Left ventricle myocardium inferior (tissue), 1 donor: Measurements from ENCODE around the gene TWF2. TPM values are rescaled to one million over a fixed set of nuclear protein-coding genes. Genes with fewer than 3 reads are reported as not detected.
"Not testable (repeated sequence)": the region's sequence is repeated elsewhere in the genome, so short reads cannot be mapped to it uniquely, and the experiment has no call there.

Experiments
- DNase-seq: peaks from one replicate; pipeline ENCODE4 v3.0.0-alpha.2; 2020
- H3K27ac ChIP-seq: fragments of 200-600 bp; replicated peaks from 2 replicates; pipeline ENCODE4 v1.8.0; 2021
- H3K27me3 ChIP-seq: fragments of 200-600 bp; 2 replicates; pipeline ENCODE4 v1.8.0; 2021; ENCODE audit warnings: low read depth
- H3K36me3 ChIP-seq: fragments of 200-600 bp; 2 replicates; pipeline ENCODE4 v1.8.0; 2021
- H3K4me1 ChIP-seq: fragments of 200-600 bp; 2 replicates; pipeline ENCODE4 v1.8.0; 2021
- H3K4me3 ChIP-seq: fragments of 200-600 bp; 2 replicates; pipeline ENCODE4 v1.8.0; 2021; ENCODE audit warnings: mild to moderate bottlenecking, moderate library complexity
- H3K9me3 ChIP-seq: fragments of 200-600 bp; replicated peaks from 2 replicates; pipeline ENCODE4 v1.8.0; 2021
- CTCF ChIP-seq: fragments of 200-600 bp; IDR thresholded peaks from 2 replicates; pipeline ENCODE4 v1.8.0; 2021; ENCODE audit warnings: antibody characterized with exemption, mild to moderate bottlenecking, borderline replicate concordance
- intact Hi-C: fragments of 100-400 bp; cut with micrococcal nuclease; formaldehyde crosslinking; loops from one replicate; pipeline ENCODE4 v1.11.0; 2022
- total RNA-seq: library from RNA; stranded (reverse); fragmentation: NEBNext Ultra II Directional; extraction: Animal tissue kit (Norgen Biotek cat#: 25700); gene quantifications from one replicate; pipeline ENCODE4 v1.2.1, GENCODE V29; 2021
- donor health status: DM: no; HTN: yes; CAD: no; lungs with severe emphysema.

TWF2 gene
- total RNA-seq, 1 donor from 2014 or later: 115 TPM

GRCh38 chr3:52277071-52277964, 38.4 kb upstream of the TWF2 start:
- no peaks in the 10 kb centered on the region for H3K9me3 ChIP-seq
- peaks cover 21% of the 10 kb centered on the region for H3K36me3 ChIP-seq
- H3K27me3 ChIP-seq: no peaks in the 10 kb centered on the region
- TF ChIP-seq CTCF: no peak
- intact Hi-C loops: no loop called here
- peak overlapping the region; percentile 95 for H3K4me3 ChIP-seq
- peaks cover 86% of the 10 kb centered on the region for H3K4me1 ChIP-seq
- peak; percentile 86 for DNase-seq
- H3K27ac ChIP-seq: peak overlapping the region; percentile 98

GRCh38 chr3:52274781-52275180, 35.8 kb upstream of the TWF2 start:
- peak overlapping the region; percentile 98 for H3K27ac ChIP-seq
- H3K9me3 ChIP-seq, intact Hi-C loops, H3K27me3 ChIP-seq, DNase-seq: not testable (repeated sequence)
- H3K4me1 ChIP-seq: peaks cover 95% of the 10 kb centered on the region
- H3K36me3 ChIP-seq: peaks cover 35% of the 10 kb centered on the region
- peak overlapping the region; percentile 95 for H3K4me3 ChIP-seq

- Histone ChIP-seq H3K27me3 (no peaks in the 10 kb centered on the region), H3K4me3 (no peak overlapping the region), H3K4me1 (peaks cover 99% of the 10 kb centered on the region), H3K27ac (no peak overlapping the region), H3K9me3 (no peaks in the 10 kb centered on the region), H3K36me3 (peaks cover 54% of the 10 kb centered on the region)
- TF ChIP-seq CTCF: no peak
- DNase-seq: no peak
- intact Hi-C loops: no loop called here
Observed at GRCh38 chr3:52272831-52273230, 33.9 kb upstream of the TWF2 start.

- Histone ChIP-seq H3K4me1 (peaks cover 92% of the 10 kb centered on the region), H3K36me3 (peaks cover 61% of the 10 kb centered on the region)
- H3K9me3 ChIP-seq, intact Hi-C loops, H3K27me3 ChIP-seq, H3K27ac ChIP-seq, H3K4me3 ChIP-seq, DNase-seq: not testable (repeated sequence)
Observed at GRCh38 chr3:52272172-52272571, 33.2 kb upstream of the TWF2 start.

- Histone ChIP-seq H3K27ac (peak overlapping the region; percentile 67), H3K9me3 (no peaks in the 10 kb centered on the region), H3K4me1 (peaks cover 74% of the 10 kb centered on the region), H3K27me3 (no peaks in the 10 kb centered on the region), H3K4me3 (peak overlapping the region; percentile 1), H3K36me3 (peaks cover 79% of the 10 kb centered on the region)
- no peak for DNase-seq
- no peak for TF ChIP-seq CTCF
- intact Hi-C loops: no loop called here
Observed at GRCh38 chr3:52270252-52270754, 31.3 kb upstream of the TWF2 start.

GRCh38 chr3:52269776-52270175, 30.8 kb upstream of the TWF2 start:
- H3K36me3 ChIP-seq: peaks cover 80% of the 10 kb centered on the region
- no peak for TF ChIP-seq CTCF
- peaks cover 68% of the 10 kb centered on the region for H3K4me1 ChIP-seq
- intact Hi-C loops: no loop called here
- no peak overlapping the region for H3K4me3 ChIP-seq
- H3K27ac ChIP-seq: peak overlapping the region; percentile 67
- no peak for DNase-seq
- no peaks in the 10 kb centered on the region for H3K9me3 ChIP-seq
- H3K27me3 ChIP-seq: no peaks in the 10 kb centered on the region
